GM23248 (cell line): ENCODE data around the gene ATP7B. TPM values are rescaled to one million over a fixed set of nuclear protein-coding genes. Genes with fewer than 3 reads are reported as not detected.

Experiments used
- DNase-seq: peaks from one replicate; pipeline ENCODE4 v3.0.0-alpha.2; 2015
- H2AFZ ChIP-seq: fragments of 200-600 bp; sonication (generic); 2 replicates; pipeline ENCODE4 v1.6.1; 2016; ENCODE audit warnings: antibody characterized with exemption
- H3F3A ChIP-seq: fragments of 200-600 bp; sonication (generic); 2 replicates; pipeline ENCODE4 v1.6.1; 2016; ENCODE audit warnings: mild to moderate bottlenecking, antibody characterized with exemption, mixed run types; ENCODE audit not compliant: insufficient read depth
- H3K27ac ChIP-seq: fragments of 200-600 bp; sonication (generic); 2 replicates; pipeline ENCODE4 v1.5.1; 2016; ENCODE audit warnings: mild to moderate bottlenecking
- H3K27me3 ChIP-seq: fragments of 200-600 bp; sonication (generic); replicated peaks from 2 replicates; pipeline ENCODE4 v1.6.1; 2016; ENCODE audit warnings: mild to moderate bottlenecking; ENCODE audit not compliant: insufficient read depth
- H3K36me3 ChIP-seq: fragments of 200-600 bp; sonication (generic); 2 replicates; pipeline ENCODE4 v1.6.1; 2016; ENCODE audit warnings: low read depth, mild to moderate bottlenecking
- H3K4me1 ChIP-seq: fragments of 200-600 bp; sonication (generic); 2 replicates; pipeline ENCODE4 v1.6.1; 2016; ENCODE audit warnings: mild to moderate bottlenecking; ENCODE audit not compliant: insufficient read depth
- H3K4me2 ChIP-seq: fragments of 200-600 bp; sonication (generic); one replicate; pipeline ENCODE4 v1.6.1; 2016; ENCODE audit warnings: mild to moderate bottlenecking; ENCODE audit not compliant: unreplicated experiment
- H3K4me3 ChIP-seq: fragments of 200-600 bp; sonication (generic); 2 replicates; pipeline ENCODE4 v1.5.1; 2016; ENCODE audit warnings: mild to moderate bottlenecking
- H3K79me2 ChIP-seq: fragments of 200-600 bp; sonication (generic); 2 replicates; pipeline ENCODE4 v1.6.1; 2016; ENCODE audit warnings: mild to moderate bottlenecking; ENCODE audit not compliant: insufficient read depth
- H3K9ac ChIP-seq: fragments of 200-600 bp; sonication (generic); 2 replicates; pipeline ENCODE4 v1.6.1; 2016; ENCODE audit warnings: mild to moderate bottlenecking
- H3K9me2 ChIP-seq: fragments of 200-600 bp; sonication (generic); 2 replicates; pipeline ENCODE4 v1.6.1; 2016; ENCODE audit warnings: mixed run types, mild to moderate bottlenecking, moderate library complexity; ENCODE audit not compliant: insufficient read depth
- H3K9me3 ChIP-seq: fragments of 200-600 bp; sonication (generic); one replicate; pipeline ENCODE4 v1.6.1; 2017; ENCODE audit warnings: low read depth
- H4K20me1 ChIP-seq: fragments of 200-600 bp; sonication (generic); 2 replicates; pipeline ENCODE4 v1.6.0; 2016; ENCODE audit not compliant: insufficient read depth
- EZH2 ChIP-seq: fragments of 200-600 bp; sonication (generic); IDR thresholded peaks from 2 replicates; pipeline ENCODE4 v1.6.1; 2018; ENCODE audit warnings: antibody characterized with exemption, mild to moderate bottlenecking; ENCODE audit not compliant: insufficient read depth, poor library complexity, severe bottlenecking
- EZH2phosphoT487 ChIP-seq: fragments of 200-600 bp; sonication (generic); IDR thresholded peaks from 2 replicates; pipeline ENCODE4 v1.6.1; 2018; ENCODE audit warnings: antibody characterized with exemption, moderate library complexity, mild to moderate bottlenecking, low read depth; ENCODE audit not compliant: insufficient read depth
- WGBS, 2 experiments: methylation state at CpG; one replicate each; pipeline ENCODE4 v1.1.6; 2015 to 2017; ENCODE audit warnings: low lambda C conversion rate in 2 of 2, low coverage in 1 of 2; ENCODE audit errors: missing lambda C conversion rate in 2 of 2; 5-methylcytosine and 5-hydroxymethylcytosine counted together
- in situ Hi-C: fragments of 300-500 bp; cut with MboI; formaldehyde crosslinking; loops from 2 replicates; pipeline ENCODE4 v1.15.0; 2020
- polyA plus RNA-seq: library from polyadenylated mRNA; unstranded; fragments of >200 nt; fragmentation: Nextera tagmentation; extraction: Ambion mirVana; gene quantifications from 2 replicates; pipeline ENCODE4 v1.2.1, GENCODE V29; 2016
- total RNA-seq: library from RNA; depleted of rRNA; stranded (reverse); fragments of >200 nt; shearing (Covaris generic); gene quantifications from 2 replicates; pipeline ENCODE4 v1.2.3, GENCODE V29; 2014

Gene ATP7B
- total and polyA plus RNA-seq, 2 experiments from 2014 or later = 0.10 to 0.32 TPM

DNA sequence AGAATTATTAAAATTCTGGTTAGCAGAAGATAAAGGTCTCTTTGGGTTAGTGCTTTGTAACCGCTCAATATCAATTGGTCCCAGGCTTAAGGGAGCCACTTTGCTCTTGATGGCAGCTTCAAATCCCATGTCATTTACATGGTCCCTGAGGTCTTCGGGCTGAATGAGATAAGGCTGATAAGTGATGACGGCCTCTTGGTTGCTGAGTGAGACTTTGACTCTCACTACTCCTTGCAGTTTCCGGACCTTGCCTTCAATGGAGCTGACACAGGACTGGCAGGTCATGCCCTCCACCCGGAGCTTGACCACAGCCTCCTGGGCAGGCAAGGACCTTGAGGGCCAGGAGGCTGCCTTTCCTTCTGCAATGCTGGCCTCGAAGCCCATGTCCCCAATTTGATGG, 36.8 kb downstream of the ATP7B start:
- no peak for TF ChIP-seq EZH2
- no peak for TF ChIP-seq EZH2phosphoT487
- in situ Hi-C loops = no loop called here
- Histone ChIP-seq H3K9me3 (no peaks in the 10 kb centered on the region), H3K9me2 (no peaks in the 10 kb centered on the region), H3K4me2 (no peak overlapping the region), H3K36me3 (no peaks in the 10 kb centered on the region), H3K27me3 (no peaks in the 10 kb centered on the region), H3K27ac (no peak overlapping the region), H3K79me2 (no peaks in the 10 kb centered on the region), H3F3A (no peaks in the 10 kb centered on the region), H3K4me1 (no peaks in the 10 kb centered on the region), H2AFZ (no peak overlapping the region), H3K9ac (no peak overlapping the region), H3K4me3 (no peak overlapping the region), H4K20me1 (no peaks in the 10 kb centered on the region)
- 57 to 69% methylated on average over 6 of the region's 6 CpGs for WGBS, 2 experiments
- DNase-seq = no peak

DNA sequence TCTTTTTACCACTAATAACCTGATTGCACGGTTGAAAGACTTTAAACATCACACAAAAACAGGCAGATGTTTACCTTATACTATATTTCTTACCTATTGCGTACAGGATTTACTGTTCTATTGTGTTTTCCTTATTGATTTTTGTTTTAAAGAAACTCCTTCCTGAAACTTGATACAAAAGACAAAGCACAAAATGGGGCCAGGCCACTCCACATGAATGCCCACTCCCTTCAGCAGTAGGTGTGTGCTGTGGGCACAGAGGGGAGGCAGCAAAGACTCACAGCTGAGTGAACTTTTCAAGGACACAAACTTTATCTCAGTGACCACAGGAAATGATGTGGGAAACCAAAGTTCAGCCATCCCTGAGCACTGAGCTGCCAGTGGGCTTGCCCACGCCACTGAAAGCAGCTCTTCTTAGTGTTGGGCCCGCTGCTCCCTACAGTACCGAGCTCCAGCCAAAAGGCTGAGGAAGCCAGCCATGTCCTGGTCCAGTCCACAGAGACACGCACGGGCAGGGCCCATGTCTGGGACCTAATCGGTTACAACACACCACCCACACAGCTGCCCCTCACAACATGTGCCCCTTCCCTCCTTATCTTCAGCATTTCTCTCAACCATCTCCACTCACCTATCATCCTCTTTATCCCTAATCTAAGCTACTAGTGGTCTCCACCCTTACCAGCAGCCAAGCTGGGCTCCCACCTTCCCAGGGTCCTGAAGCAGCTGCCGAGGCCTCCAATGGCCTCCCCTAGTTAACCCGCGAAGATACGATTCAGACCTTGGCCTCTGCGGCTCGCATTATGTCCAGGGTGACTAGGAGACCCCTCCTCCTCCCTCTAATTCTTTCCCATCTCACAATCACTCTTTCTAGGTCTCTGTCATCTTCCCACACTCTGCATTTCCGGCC, 39.5 kb downstream of the ATP7B start:
- H3K79me2 ChIP-seq = no peaks in the 10 kb centered on the region
- no peaks in the 10 kb centered on the region for H4K20me1 ChIP-seq
- H3K4me1 ChIP-seq = no peaks in the 10 kb centered on the region
- no peaks in the 10 kb centered on the region for H3K9me3 ChIP-seq
- H3K9me2 ChIP-seq = no peaks in the 10 kb centered on the region
- no peaks in the 10 kb centered on the region for H3K27me3 ChIP-seq
- no peak overlapping the region for H3K27ac ChIP-seq
- H3K9ac ChIP-seq = no peak overlapping the region
- no peak overlapping the region for H3K4me3 ChIP-seq
- TF ChIP-seq EZH2 = no peak
- no peak for TF ChIP-seq EZH2phosphoT487
- 75 to 76% methylated on average over 15 of the region's 15 CpGs for WGBS, 2 experiments
- H3K36me3 ChIP-seq = no peaks in the 10 kb centered on the region
- DNase-seq = no peak
- in situ Hi-C loops = no loop called here
- no peaks in the 10 kb centered on the region for H3F3A ChIP-seq
- H2AFZ ChIP-seq = no peak overlapping the region
- no peak overlapping the region for H3K4me2 ChIP-seq

DNA sequence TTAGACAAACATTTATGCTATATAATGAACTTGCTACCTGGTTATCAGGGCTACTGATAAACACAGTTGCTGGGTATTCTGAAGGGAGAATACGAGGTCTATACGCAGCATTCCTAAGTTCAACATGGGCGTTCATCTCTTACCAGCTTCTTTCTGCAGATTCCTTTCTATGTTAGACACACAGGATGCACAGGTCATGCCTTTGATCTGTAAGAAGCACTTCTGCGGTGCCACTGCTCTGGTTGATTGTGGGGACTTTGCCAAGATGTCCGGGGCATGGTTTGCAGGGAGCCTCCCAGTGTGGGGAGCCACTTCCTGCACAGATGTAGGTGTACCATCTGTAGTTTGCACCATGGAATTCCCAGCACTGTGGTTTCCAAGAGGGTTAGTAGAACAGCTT, 40.9 kb downstream of the ATP7B start:
- Histone ChIP-seq H3K9me2 (no peaks in the 10 kb centered on the region), H3K27ac (no peak overlapping the region), H3K36me3 (no peaks in the 10 kb centered on the region), H3K4me3 (no peak overlapping the region), H3K4me1 (no peaks in the 10 kb centered on the region), H3K4me2 (no peak overlapping the region), H3K79me2 (no peaks in the 10 kb centered on the region), H3K9ac (no peak overlapping the region), H3K27me3 (no peaks in the 10 kb centered on the region), H2AFZ (no peak overlapping the region), H3F3A (no peaks in the 10 kb centered on the region), H4K20me1 (no peaks in the 10 kb centered on the region), H3K9me3 (no peaks in the 10 kb centered on the region)
- TF ChIP-seq EZH2 = no peak
- TF ChIP-seq EZH2phosphoT487 = no peak
- 46 to 50% methylated on average over 5 of the region's 5 CpGs for WGBS, 2 experiments
- no peak for DNase-seq
- in situ Hi-C loops = no loop called here

DNA sequence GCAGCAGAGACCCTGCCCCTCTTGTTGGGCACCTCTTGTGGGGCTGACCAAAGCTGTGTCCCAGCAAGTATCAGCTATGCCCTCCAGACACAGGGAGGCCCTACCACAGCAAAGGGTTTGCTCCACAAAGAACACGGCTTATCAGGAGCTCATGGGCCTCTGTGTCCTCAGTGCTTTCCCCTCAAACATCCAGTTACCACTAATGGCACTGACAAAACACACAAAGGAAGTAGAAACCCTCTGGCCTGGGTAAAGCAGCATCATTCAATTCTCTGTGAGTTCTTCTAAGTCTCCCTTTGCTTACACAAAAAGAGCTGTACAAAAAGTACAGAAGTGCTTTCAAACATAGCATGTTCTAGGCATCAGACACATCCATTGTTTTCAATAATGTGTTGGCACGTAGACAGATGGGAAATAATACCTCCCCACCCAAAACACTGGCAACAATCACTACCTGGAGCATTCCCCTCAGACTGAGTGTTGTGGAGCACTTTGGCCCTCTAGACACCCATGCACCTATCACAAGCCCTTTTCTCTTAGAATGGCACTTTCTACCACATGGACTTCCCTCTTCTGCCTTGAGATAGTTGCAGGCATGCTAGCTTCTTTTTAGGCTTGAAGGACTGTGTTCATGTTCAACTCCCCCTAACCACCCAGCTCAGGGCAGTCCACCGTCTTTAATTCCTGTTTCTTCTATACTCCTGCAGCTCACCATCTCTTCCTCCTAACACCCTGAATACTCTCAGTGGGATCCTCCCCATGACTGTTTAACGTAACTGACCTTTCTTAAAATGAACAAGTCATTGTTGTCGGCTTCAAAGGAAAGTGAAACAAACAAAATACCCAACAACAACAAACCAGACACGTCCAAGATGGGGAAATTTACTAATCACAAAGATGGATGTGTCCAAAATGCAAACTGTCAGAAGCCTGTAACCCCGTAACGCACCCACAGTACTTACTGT, 43.5 kb downstream of the ATP7B start:
- H3K79me2 ChIP-seq = no peaks in the 10 kb centered on the region
- H3K9ac ChIP-seq = no peak overlapping the region
- WGBS, 2 experiments = 43 to 52% methylated on average over 8 of the region's 8 CpGs
- no peaks in the 10 kb centered on the region for H3K9me2 ChIP-seq
- no peak overlapping the region for H2AFZ ChIP-seq
- H3K27me3 ChIP-seq = no peaks in the 10 kb centered on the region
- no peaks in the 10 kb centered on the region for H3K4me1 ChIP-seq
- in situ Hi-C loops = no loop called here
- no peaks in the 10 kb centered on the region for H4K20me1 ChIP-seq
- DNase-seq = no peak
- no peaks in the 10 kb centered on the region for H3F3A ChIP-seq
- no peaks in the 10 kb centered on the region for H3K9me3 ChIP-seq
- TF ChIP-seq EZH2 (no peak), EZH2phosphoT487 (no peak)
- no peak overlapping the region for H3K27ac ChIP-seq
- no peak overlapping the region for H3K4me2 ChIP-seq
- H3K36me3 ChIP-seq = no peaks in the 10 kb centered on the region
- H3K4me3 ChIP-seq = no peak overlapping the region
